SJSA1 (cell line): ENCODE data around the gene SMIM35. TPM values are rescaled to one million over a fixed set of nuclear protein-coding genes. Genes with fewer than 3 reads are reported as not detected.

Experiments
- DNase-seq, 2 experiments: peaks; one replicate each; pipeline ENCODE4 v3.0.0-alpha.2; 2015 to 2020; ENCODE audit warnings: low spot score in 2 of 2, low read depth in 1 of 2
- H3K27ac ChIP-seq: fragments of 250-450 bp; sonication (Bioruptor Pico); 2 replicates; pipeline ENCODE4 v1.5.1; 2020; ENCODE audit warnings: mild to moderate bottlenecking, moderate library complexity
- H3K27me3 ChIP-seq: fragments of 250-450 bp; sonication (Bioruptor Pico); replicated peaks from 2 replicates; pipeline ENCODE4 v1.5.1; 2020; ENCODE audit warnings: mild to moderate bottlenecking, moderate library complexity
- H3K36me3 ChIP-seq: fragments of 250-450 bp; sonication (Bioruptor Pico); 2 replicates; pipeline ENCODE4 v1.5.1; 2020; ENCODE audit warnings: mild to moderate bottlenecking
- H3K4me1 ChIP-seq: fragments of 250-450 bp; sonication (Bioruptor Pico); replicated peaks from 2 replicates; pipeline ENCODE4 v1.6.1; 2021; ENCODE audit warnings: mild to moderate bottlenecking
- H3K4me3 ChIP-seq: fragments of 250-450 bp; sonication (Bioruptor Pico); 2 replicates; pipeline ENCODE4 v1.5.1; 2020; ENCODE audit warnings: mild to moderate bottlenecking
- H3K9me3 ChIP-seq: fragments of 250-450 bp; sonication (Bioruptor Pico); replicated peaks from 2 replicates; pipeline ENCODE4 v1.5.1; 2020; ENCODE audit warnings: mild to moderate bottlenecking
- total RNA-seq: library from RNA; depleted of rRNA; stranded (reverse); fragments of >200 nt; shearing (Covaris generic); gene quantifications from 2 replicates; pipeline ENCODE4 v1.2.3, GENCODE V29; 2014

SMIM35 gene
- total RNA-seq, 1 experiment from 2014 or later, result not detected

DNA sequence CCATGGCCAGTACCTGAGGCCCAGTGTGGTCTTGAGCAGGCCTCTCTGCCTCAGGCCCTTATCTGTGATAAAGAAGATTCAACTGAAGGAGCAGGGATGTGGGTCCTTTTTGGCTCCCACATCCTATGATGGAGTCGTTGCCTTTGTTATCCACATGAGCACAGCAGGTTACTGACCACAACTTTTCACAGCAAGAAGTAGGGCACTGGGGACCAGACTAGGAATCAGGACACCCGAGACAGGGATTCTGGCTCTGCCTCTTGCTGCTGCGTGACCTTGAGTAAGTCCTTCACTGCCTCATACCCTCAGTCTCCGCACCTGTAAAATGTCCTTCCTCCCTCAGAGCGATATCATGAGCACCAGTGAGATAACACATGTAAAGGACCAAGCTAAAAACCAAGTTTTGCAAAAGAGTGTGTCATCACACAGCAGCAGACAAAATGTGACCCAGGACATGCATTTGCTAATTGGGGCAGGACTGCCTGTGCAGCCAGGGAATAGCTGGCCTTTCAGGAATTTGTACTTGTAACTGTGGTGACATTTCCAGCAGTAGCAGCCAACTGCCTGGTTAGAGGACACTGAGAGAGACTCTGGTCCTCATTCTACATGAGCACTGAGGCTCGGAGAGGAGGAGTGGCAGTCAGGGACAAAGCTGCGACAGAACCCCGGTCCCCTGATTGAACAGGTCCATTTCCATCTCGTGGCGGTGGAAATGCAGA is 13.2 kb upstream of the SMIM35 start:
- Histone ChIP-seq H3K27ac (no peak overlapping the region), H3K27me3 (no peaks in the 10 kb centered on the region), H3K36me3 (no peaks in the 10 kb centered on the region), H3K4me3 (no peak overlapping the region), H3K9me3 (no peaks in the 10 kb centered on the region), H3K4me1 (no peaks in the 10 kb centered on the region)
- DNase-seq, result no peak

DNA sequence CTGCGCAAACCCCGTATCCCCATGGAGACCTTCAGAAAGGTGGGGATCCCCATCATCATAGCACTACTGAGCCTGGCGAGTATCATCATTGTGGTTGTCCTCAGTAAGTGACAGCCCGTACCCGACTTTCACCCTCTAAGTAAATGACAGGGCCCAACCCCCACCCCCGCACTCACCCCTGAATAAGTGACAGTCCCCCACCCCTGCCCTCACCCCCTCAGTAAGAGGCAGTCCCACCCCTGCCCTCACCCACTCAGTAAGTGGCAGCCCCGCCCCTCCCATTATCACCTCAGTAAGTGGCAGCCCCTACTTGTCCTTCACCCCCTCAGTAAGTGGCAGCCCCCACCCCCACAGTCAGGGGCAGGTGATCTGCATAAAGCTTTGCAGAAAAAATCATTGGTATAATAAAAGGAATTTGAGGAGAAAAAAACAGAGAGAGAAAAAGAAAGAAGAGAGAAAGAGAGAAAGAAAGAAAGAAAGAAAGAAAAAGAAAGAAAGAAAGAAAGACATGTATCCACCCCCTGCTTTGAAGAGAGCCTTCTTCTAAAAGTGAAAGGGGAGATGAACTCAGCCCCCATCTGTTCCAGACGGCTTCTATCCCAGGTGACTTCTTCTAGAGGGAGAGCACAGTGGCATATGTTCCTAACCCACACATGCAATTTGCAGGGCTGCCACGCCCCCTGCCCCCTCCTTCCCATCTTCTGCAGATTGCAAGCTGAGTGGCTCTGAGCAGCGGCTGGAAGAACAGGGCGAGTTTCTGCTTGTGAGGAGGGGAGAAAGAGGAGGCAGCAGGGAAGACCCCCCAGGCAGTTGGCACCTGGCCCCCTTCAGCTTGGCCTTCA is 12.5 kb upstream of the SMIM35 start:
- H3K27me3 ChIP-seq, result no peaks in the 10 kb centered on the region
- H3K27ac ChIP-seq, result no peak overlapping the region
- no peak overlapping the region for H3K4me3 ChIP-seq
- no peaks in the 10 kb centered on the region for H3K36me3 ChIP-seq
- DNase-seq, result no peak
- H3K9me3 ChIP-seq, result no peaks in the 10 kb centered on the region
- H3K4me1 ChIP-seq, result no peaks in the 10 kb centered on the region

DNA sequence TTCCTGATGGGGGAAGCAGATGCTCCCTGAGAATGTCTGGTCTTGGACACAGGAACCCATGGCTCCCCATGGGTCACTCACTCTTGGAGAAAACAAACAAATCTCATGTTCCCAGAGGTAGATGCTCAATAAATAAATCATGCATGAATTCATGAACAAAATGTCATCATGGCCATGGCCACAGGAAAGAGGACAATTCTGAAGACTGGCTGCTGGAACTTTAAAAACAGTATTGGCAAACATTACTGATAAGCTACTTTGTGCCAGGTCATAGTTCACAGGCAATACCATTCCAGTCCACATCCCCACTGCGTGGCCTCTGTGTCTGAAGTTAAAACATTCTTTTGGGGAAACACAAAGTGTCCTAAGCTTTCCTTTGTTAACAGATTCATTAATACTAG is 9.2 kb upstream of the SMIM35 start:
- no peaks in the 10 kb centered on the region for H3K9me3 ChIP-seq
- no peaks in the 10 kb centered on the region for H3K27me3 ChIP-seq
- no peaks in the 10 kb centered on the region for H3K36me3 ChIP-seq
- H3K4me3 ChIP-seq, result no peak overlapping the region
- no peak overlapping the region for H3K27ac ChIP-seq
- H3K4me1 ChIP-seq, result no peaks in the 10 kb centered on the region
- no peak for DNase-seq

DNA sequence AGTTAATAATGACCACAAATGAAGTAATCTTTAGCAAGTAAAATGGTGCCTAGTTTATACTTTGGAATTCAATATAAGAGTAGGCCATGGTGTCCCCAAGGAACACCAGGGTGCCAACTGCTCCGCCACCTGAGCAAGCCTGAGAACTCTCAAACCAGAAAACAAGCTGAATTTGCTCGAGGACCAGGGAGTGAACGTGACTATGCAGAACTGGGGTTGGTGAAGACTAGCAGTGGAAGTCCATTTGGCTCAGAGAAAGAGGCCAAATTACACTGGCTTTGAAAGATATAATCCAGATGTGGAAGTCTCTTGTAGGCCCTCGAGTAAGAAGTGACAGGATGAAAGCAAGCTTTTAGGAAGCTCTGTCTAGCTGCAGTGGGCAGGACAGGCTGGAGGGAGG is 8.7 kb upstream of the SMIM35 start:
- H3K4me1 ChIP-seq, result no peaks in the 10 kb centered on the region
- no peak overlapping the region for H3K27ac ChIP-seq
- no peaks in the 10 kb centered on the region for H3K27me3 ChIP-seq
- H3K36me3 ChIP-seq, result no peaks in the 10 kb centered on the region
- H3K4me3 ChIP-seq, result no peak overlapping the region
- no peak for DNase-seq
- H3K9me3 ChIP-seq, result no peaks in the 10 kb centered on the region

DNA sequence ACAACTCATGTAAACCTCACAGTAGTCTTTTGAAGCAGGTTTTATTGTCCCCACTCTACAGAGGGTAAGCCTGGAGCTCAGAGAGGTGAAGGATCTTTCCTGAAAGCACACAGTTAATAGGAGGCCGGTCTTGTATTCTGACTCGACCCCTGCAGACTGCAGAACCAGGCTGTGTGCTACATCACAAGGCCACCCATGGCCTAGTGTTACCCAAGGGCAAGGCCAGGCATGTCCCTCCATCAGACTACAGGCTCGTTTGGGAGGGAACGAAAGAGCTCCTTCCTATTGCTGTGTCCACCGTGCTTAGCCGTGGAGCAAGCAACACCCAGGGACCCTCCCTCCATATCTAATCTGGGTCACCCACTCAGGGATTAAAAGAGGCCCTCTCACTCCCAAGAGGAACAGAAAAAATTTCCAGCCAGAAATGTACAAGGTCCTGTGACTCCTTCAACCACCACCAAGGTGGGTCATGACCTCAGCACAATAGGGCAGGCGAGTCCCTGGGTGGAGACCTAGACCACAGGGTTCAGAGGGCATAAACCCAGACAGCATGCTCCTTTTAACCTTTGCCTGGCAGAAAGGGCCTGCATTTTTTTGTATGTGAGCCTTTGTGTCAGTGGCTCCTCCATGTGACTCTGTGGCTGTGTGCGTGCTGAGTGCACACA is 6.3 kb upstream of the SMIM35 start:
- Histone ChIP-seq H3K27me3 (no peaks in the 10 kb centered on the region), H3K27ac (no peak overlapping the region), H3K4me1 (no peaks in the 10 kb centered on the region), H3K36me3 (no peaks in the 10 kb centered on the region), H3K4me3 (no peak overlapping the region), H3K9me3 (no peaks in the 10 kb centered on the region)
- no peak for DNase-seq

DNA sequence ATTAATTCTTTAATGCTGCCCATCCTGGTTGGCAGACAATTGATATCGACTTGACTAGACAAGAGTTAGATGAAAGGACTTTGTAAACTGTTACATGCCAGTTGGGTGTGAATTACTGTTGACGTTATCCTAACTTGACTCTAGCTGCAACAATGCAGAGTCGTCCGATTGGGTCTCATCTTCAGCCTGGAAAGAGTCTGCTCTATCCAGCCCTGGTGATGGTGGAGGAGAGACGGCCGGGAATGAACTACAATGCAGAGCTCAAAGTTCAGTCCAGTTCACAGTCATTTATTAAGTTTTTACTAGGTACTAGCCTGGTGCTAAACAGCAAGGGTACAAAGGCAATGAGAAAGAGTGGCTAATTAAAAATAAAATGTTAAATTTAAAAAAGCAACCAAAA is 4.9 kb upstream of the SMIM35 start:
- no peak overlapping the region for H3K27ac ChIP-seq
- H3K4me3 ChIP-seq, result no peak overlapping the region
- no peaks in the 10 kb centered on the region for H3K36me3 ChIP-seq
- H3K27me3 ChIP-seq, result no peaks in the 10 kb centered on the region
- no peak for DNase-seq
- no peaks in the 10 kb centered on the region for H3K4me1 ChIP-seq
- H3K9me3 ChIP-seq, result no peaks in the 10 kb centered on the region

DNA sequence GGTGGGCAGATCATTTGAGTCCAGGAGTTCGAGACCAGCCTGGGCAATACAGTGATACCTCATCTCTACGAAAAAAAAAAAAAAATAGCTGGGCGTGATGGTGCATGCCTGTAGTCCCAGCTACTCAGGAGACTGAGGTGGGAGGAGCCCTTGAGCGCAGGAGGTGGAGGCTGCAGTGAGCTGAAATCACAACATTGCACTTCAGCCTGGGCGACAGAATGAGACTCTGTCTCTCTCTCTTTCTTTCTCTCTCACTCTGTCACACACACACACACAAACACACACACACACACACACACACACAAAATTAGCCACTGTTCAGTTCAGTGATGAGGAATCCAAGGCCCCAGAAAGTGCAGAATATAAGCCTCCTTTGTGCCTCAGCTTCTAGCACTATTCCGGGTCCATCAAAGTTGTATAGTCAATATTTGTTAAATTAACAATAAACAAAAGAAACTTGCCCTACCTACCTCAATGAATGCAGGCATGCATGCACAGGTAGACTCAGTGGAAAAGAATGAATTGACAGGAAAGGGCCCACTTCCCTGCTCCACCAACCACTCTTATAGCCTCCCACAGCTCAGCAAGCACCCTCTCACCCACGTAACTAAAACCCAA is 3.9 kb upstream of the SMIM35 start:
- Histone ChIP-seq H3K4me3 (no peak overlapping the region), H3K27ac (no peak overlapping the region), H3K27me3 (no peaks in the 10 kb centered on the region), H3K9me3 (no peaks in the 10 kb centered on the region), H3K4me1 (no peaks in the 10 kb centered on the region), H3K36me3 (no peaks in the 10 kb centered on the region)
- no peak for DNase-seq

DNA sequence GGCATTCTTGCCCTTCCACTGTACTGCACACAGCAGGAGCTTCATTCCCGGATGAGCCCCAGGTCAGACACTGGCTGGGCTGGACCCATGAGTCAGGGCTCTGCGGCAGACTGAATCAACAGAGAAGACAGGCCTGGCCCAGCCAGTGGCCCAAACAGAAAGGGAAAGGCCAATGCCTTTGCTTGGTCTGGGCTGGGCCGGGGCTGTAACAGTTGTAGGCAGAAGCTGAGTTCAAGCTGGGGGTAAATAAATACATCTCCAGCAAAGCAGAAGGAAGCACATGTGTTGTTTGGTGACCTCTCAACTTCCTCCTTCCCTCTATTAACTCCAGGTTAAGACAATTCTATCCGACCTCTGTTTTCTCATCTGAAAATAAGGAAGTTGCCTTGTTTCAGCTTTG is 1.8 kb upstream of the SMIM35 start:
- Histone ChIP-seq H3K4me1 (no peaks in the 10 kb centered on the region), H3K27me3 (no peaks in the 10 kb centered on the region), H3K36me3 (no peaks in the 10 kb centered on the region), H3K27ac (no peak overlapping the region), H3K9me3 (no peaks in the 10 kb centered on the region), H3K4me3 (no peak overlapping the region)
- DNase-seq, result no peak

DNA sequence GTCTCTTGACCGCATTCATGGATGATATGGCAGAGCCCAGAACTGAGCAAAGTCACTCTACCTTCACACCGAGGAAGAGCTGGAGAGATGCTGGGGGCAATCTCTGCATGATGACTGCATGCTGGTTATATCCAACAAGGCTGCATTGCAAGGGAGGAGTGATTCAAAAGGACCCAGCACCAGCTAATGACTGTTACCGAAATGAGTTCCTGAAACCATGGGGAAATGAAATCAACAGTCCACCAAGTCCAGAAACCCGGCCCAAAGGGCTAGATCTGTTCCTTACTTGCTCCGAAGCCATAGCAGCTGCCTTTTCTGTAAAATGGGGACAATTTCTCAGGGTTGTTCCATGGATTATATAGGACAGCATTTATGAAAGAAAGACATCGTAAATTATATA is 1.2 kb upstream of the SMIM35 start:
- Histone ChIP-seq H3K9me3 (no peaks in the 10 kb centered on the region), H3K36me3 (no peaks in the 10 kb centered on the region), H3K27ac (no peak overlapping the region), H3K4me1 (no peaks in the 10 kb centered on the region), H3K4me3 (no peak overlapping the region), H3K27me3 (no peaks in the 10 kb centered on the region)
- DNase-seq, result no peak

DNA sequence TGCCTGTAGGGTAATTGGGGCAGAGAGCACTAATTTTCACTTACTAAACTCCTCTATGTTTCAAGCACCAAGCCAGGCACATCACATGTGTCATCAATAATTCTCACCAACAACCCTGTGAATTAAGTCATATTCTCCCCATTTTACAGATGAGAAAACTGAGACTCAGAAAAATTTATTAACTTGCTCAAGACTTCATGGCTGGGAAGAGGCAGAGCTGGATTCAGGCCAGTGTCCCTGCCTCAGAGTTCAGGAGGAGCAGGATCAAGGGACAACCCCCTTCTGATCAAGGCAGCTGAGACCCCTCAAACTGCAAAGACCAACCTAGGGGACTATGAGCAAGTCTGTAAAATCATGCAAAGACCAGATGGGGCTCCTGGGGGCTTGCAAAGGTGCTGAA is 2.1 kb downstream of the SMIM35 start:
- Histone ChIP-seq H3K9me3 (no peaks in the 10 kb centered on the region), H3K4me1 (no peaks in the 10 kb centered on the region), H3K27me3 (no peaks in the 10 kb centered on the region), H3K36me3 (no peaks in the 10 kb centered on the region), H3K4me3 (no peak overlapping the region), H3K27ac (no peak overlapping the region)
- DNase-seq, result no peak

DNA sequence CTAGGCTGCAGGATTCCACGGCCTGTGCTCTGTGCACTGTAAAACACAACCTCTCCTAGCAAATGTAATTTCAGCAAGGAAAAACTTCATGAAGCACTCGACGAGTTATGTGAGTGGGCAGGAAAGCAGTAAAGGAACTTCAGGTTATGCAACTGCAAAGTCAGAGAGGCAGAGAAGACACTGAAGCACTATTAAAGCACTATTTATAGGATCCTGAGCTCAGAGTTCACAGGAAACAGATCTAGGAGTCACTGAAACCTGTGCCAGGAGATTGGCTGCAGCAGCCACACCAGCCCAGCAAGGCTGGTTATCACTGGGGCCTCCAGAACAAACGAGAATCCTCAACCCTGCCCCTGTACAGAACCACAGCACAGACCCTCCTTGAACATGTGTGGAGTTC is 2.5 kb downstream of the SMIM35 start:
- Histone ChIP-seq H3K36me3 (no peaks in the 10 kb centered on the region), H3K27me3 (no peaks in the 10 kb centered on the region), H3K9me3 (no peaks in the 10 kb centered on the region), H3K27ac (no peak overlapping the region), H3K4me1 (no peaks in the 10 kb centered on the region), H3K4me3 (no peak overlapping the region)
- DNase-seq, result no peak

DNA sequence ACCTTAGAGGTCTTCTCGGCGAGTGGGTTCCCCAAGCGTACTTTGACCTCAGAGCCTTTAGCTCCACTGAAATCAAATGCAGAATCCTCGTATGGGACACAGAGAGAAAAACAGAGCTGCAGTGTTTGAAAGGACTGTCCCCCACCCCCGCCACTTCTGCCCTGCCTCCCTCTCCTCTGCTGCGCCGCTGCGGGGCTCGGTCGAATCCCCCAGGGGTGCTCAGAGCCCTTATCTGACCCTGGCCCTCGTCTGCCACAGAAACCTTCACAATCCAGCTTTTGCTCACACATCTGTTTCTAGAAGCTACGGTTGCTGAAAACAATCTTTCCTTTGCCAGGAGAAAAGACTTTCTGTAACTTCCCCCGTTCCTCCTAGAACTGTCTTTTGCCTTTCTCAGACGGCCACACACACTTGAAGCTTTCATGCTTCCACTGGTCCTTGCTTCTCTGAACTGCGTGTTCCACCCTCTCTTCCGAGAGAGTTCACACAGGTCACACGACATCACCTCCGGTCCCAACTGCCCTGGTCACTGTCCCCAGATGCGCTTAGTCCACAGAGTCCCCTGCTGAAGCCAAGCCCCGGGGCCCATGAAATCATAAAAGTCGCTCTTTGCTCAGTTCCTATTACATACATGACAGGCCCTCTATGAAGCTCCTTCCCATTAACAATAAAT is 3.7 kb downstream of the SMIM35 start:
- H3K36me3 ChIP-seq, result no peaks in the 10 kb centered on the region
- DNase-seq, result no peak
- no peaks in the 10 kb centered on the region for H3K4me1 ChIP-seq
- no peak overlapping the region for H3K4me3 ChIP-seq
- H3K9me3 ChIP-seq, result no peaks in the 10 kb centered on the region
- no peak overlapping the region for H3K27ac ChIP-seq
- H3K27me3 ChIP-seq, result no peaks in the 10 kb centered on the region

DNA sequence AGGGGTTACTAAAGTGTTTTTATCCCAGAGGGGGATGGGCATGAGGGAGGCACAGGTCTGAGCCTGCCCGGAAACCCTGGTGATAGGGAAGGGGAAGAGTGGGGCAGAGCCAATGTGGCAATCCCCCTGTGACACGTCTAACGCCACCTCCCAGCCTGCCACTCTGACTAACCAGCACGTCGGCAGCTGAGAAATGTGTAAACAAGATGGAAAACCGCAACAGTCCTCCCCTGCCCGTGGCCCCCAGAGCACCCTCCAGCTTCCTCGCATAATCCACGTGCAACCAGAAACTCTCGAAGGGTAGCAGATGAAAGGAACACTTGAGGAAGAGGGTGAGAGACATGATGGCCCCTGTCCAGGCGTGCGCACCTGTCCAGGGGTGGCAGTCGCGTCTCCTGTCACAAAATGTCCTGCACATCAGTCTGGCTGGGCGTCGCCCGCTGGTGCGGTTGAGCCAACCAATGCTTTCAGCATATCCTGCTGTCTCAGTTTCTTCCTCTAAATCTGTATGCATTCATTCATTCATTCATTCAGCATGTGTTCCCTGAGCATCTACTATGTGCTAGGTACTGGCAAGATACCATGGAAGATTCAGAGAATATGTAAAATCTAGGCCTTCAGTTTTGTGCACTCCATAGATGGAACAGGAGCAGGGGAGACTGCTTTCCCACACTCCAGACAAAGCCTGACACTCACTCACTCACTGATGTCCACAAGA is 5.4 kb downstream of the SMIM35 start:
- Histone ChIP-seq H3K9me3 (no peaks in the 10 kb centered on the region), H3K36me3 (no peaks in the 10 kb centered on the region), H3K27ac (no peak overlapping the region), H3K4me1 (no peaks in the 10 kb centered on the region), H3K27me3 (no peaks in the 10 kb centered on the region), H3K4me3 (no peak overlapping the region)
- no peak for DNase-seq
